Measurements from ENCODE around the gene CLUH.
A peak's percentile ranks its signal among the peaks of the same experiment; 100 is the strongest.

The CLUH gene

GRCh38 chr17:2719861-2720260 is 8.3 kb upstream of the CLUH start:
- DNase-seq: no peak

GRCh38 chr17:2718150-2718938 is 6.8 kb upstream of the CLUH start:
- no peak for DNase-seq

DNA sequence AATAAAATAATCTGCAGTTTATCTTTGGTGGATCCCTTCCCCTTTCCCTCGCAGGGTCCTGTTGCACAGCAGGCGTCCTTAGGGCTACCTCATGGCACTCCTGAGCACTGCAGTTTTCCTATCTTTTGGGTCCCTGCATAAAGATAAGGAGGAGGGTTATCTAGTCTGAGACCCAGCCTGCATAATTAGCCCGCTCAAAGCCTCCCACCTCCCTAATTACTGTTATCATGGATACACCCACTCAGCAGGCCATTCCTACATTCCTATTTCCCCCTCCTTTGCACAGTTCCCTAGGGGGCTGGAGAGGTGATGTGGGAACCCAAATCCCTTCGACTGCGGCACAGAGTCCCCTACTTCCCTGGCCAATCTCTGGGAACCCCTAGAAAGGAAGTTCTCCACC is 5.1 kb upstream of the CLUH start:
- no peak for DNase-seq

DNA sequence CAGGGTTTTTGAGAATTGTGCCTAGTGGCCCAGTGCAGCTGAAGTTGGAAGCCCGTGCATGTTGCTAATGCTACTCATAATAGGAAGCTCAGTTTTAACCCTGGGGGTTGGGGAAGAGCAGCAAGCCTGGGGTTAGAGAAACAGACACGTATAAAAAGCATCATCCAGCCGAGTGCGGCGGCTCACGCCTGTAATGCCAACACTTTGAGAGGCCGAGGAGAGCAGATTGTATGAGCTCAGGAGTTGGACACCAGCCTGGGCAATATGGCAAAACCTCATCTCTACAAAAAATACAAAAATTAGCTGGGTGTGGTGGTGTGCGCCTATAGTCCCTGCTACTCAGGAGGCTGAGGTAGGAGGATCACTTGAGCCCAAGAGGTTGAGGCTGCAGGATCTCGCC is 2.3 kb upstream of the CLUH start:
- DNase-seq: no peak

DNA sequence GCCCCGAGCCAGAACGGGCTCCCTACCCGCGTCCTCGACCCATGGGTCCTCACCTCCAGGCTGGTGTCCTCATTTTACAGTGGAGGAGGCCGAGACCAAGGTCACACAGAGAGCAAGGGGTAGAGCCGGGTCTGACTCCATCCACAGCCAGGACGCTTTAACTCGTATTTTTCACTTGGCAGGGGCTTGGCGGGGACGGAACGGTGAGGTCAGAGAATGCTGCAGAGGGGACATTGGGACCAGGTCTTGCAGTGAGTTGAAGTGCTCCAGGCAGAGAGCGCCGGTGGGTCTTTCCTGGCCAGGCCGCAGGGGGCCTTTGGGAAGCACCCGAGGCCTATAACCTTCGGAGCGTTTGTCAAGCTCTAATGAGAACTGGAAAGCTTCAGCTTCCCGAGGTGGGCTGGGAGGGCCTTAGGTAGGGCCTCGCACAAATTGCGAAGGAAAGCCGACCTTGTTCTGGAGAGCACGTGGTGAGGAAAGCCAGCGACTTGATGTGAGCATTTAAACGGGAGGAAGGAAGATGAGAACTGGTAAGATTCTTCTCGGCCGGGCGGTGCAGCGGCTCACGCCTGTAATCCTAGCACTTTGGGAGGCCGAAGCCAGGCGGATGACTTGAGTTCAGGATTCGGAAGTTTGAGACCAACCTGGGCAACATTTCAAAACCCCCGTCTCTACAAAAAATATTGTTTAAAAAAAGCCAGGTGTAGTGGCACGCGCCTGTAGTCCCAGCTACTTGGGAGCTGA is 908 bp upstream of the CLUH start:
- no peak for DNase-seq

DNA sequence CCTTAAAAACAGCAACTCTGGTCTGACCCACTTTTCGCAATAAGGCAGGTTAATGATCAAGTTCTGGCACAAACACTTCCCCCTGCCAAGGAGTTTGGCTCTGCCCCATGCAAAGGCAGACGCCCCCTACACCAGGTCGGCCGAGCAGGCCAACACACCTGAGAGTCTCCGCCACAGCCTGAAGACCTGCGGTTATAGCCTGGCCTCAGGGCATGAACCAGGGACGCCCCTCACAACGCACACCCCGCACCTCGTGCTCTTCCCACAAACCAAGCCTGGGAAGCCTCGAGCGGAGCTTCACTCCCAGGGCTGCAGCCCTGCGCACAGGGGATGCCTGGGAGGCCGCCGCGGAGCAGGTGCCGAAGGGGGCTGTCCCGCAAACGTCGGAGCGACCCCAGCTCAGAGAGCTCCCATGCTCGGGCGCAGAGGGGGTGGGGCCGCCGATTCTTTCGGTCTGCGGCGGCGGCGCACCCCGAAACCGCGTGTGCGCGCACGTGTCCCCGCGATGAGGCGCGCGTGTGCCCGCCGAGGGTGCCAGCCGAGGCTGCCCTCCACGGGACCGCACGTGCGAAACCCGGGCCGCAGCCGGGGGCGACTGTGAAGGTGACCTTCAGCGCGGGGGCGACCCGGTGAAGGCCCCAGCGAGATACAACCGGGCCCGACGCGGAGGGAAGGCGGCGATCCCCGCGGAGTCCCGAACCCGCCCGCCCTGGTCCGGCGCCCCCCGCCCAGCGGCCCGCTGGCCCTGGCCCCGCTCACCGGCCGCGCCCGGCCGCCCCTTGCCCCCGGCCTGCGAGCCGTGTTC is 559 bp downstream of the CLUH start:
- DNase-seq: peak; percentile 37

DNA sequence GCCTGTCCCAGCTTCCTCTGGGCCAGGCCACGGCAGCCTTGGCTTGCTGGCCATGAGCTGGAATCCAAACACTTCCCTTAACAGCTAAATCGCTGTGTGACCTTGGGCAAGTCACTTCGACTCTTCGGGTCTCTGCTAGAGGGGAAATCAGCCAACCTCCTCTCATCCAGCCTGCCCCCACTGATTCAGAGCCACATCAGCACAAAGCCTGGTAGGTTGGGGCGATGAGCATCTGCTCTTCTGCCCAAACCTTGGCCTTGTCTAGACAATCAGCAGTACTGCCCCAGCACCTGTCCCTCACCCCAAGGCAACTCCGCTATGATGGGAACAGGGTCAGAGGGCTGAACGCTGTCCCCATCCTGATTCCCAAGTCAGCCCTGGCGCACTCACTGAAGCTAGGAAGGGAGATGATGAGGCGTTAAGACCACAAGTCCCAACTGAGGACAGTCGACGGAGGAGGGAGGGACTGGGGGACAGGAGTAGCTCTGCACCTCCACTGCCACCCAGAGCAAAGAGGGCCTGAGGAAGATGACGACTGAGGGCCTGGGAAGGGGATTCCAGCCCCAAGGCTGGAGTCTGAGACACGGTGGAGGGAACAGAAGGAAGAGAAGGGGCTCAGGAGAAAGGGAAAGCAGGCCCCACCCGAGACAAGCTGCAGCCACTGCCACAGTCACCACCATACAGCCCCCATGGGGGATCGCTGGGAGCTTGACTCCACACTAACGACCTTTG is 1.3 kb downstream of the CLUH start:
- DNase-seq: peak; percentile 5

- no peak for DNase-seq
Measured at GRCh38 chr17:2709183-2709661, 2.3 kb downstream of the CLUH start.

GRCh38 chr17:2708585-2709182 is 2.9 kb downstream of the CLUH start:
- no peak for DNase-seq

DNA sequence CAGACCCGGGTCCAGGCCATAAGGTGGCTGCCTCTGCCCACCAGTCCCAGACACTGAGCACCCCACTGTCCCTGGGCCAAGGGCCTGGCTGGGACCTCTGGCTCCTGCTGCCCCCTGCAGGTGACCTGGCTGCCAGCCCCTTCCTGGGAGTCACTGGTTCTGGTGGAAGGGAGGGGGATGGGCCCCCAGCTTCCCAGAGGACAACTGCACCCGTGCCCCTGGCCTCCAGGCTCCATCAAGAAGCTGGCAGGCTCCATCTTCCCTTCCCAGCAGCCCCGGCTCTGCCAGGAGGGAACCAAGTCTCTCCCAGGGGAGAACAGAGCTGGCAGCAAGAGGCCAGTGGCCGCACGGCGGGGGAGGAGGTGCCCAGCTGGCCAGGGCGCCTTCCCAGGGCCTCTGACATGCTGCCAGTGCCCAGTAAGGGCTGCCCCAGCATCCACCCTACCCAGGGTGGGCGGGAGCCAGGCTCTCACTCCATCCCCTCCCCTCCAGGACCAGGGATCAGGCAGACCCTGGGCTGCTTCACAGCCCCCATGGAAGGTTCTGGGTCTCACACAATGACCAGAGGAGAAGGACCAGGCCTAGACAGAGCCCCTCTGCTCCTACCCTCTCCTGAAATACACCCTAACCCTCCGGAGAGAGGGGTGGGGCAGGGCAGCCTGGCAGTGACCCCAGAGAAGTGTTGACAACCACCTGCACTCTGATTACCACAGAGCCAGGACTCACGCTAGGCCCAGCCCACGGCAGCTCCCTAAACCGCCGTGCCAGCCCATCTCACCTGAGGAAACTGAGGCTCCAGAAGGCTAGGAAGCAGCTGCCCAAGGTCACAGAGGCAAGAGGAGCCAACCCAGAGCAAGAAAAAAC is 3.6 kb downstream of the CLUH start:
- no peak for DNase-seq

- DNase-seq: no peak
Measured at GRCh38 chr17:2706911-2707510, 4.6 kb downstream of the CLUH start.

GRCh38 chr17:2705888-2706795 is 5.4 kb downstream of the CLUH start:
- no peak for DNase-seq

DNA sequence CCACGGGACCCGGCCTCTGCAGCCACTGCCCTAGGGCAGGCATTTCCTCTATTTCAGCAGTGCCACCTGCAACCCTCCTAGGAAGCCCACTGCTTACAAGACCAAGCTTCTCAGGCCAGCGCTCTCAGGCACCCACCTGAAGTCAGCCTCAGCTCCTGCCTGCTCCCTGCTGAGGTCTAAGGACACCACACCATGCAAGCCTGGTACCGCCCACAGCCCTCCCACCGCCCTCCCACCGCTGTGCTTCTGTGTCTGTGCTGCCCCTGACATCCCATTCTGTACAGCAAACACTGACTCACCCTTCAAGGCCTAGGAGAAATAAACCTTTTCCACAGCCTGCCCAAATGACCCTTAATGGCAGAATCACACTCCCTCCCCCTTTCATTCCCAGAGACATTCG is 6.3 kb downstream of the CLUH start:
- no peak for DNase-seq

GRCh38 chr17:2704890-2705248 is 6.7 kb downstream of the CLUH start:
- DNase-seq: no peak

- DNase-seq: no peak
Measured at GRCh38 chr17:2704031-2704889, 7.3 kb downstream of the CLUH start.

GRCh38 chr17:2703606-2704005 is 8.0 kb downstream of the CLUH start:
- DNase-seq: no peak

DNA sequence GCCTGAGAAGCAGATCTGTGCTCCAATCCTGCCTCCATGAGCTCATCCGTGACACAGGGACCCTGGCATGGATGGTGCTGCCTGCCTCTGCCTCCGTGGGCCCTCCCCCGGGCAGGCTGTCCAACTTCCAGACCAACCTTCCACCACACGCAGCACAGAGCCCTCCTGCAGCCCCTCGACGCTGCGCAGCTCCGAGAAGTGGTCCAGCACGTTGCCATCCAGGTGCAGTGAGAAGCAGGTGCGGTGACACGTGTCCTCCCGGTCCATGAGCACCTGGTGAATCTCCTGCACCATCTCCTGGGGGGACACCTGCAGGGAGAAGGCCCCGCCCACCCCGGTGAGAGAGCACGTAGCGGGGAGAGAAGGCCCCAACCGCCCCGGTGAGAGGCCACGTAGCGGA is 8.4 kb downstream of the CLUH start:
- no peak for DNase-seq

- no peak for DNase-seq
Measured at GRCh38 chr17:2701996-2702741, 9.4 kb downstream of the CLUH start.

All from NCI-H69 (cell line).